MCF 10A (cell line): ENCODE data around the gene AP4S1. TPM values are rescaled to one million over a fixed set of nuclear protein-coding genes. Genes with fewer than 3 reads are reported as not detected.
"Not testable (repeated sequence)": the region's sequence is repeated elsewhere in the genome, so short reads cannot be mapped to it uniquely, and the experiment has no call there.

Experiments used
- BruUV-seq: library from RNA; stranded (reverse); fragments of 400-500 nt; replicated peaks from 2 replicates; lab custom pipeline; 2021; lab: Mats Ljungman, UMichigan
- CTCF ChIA-PET: fragments of 300-600 bp; sonication (Branson Sonifier 250); formaldehyde crosslinking; extraction: SDS; loops from one replicate; lab custom pipeline; 2021; ENCODE audit warnings: antibody characterized with exemption, inconsistent platforms; lab: Yijun Ruan, JAX
- POLR2A ChIA-PET: fragments of 300-600, 350-650 bp; sonication (Branson Sonifier 250); formaldehyde crosslinking; extraction: SDS; loops from one replicate; lab custom pipeline; 2020; ENCODE audit warnings: antibody characterized with exemption, inconsistent platforms; lab: Yijun Ruan, JAX
- DNase-seq: peaks from one replicate; pipeline ENCODE4 v3.0.0-alpha.2; 2018; ENCODE audit not compliant: unreplicated experiment
- H3K27ac Mint-ChIP-seq: one replicate; pipeline ENCODE4 v1.8.0; 2022; ENCODE audit warnings: mild to moderate bottlenecking, low read depth, mixed read lengths; ENCODE audit not compliant: unreplicated experiment
- H3K27me3 Mint-ChIP-seq: one replicate; pipeline ENCODE4 v1.8.0; 2022; ENCODE audit warnings: mixed read lengths; ENCODE audit not compliant: insufficient read depth, unreplicated experiment
- H3K36me3 Mint-ChIP-seq: one replicate; pipeline ENCODE4 v1.8.0; 2022; ENCODE audit warnings: mild to moderate bottlenecking, moderate library complexity, mixed read lengths; ENCODE audit not compliant: insufficient read depth, unreplicated experiment
- H3K4me1 Mint-ChIP-seq: one replicate; pipeline ENCODE4 v1.8.0; 2022; ENCODE audit warnings: mixed read lengths; ENCODE audit not compliant: insufficient read depth, unreplicated experiment
- H3K4me3 Mint-ChIP-seq: one replicate; pipeline ENCODE4 v1.8.0; 2022; ENCODE audit warnings: mild to moderate bottlenecking, moderate library complexity, mixed read lengths; ENCODE audit not compliant: unreplicated experiment
- H3K9me3 Mint-ChIP-seq: one replicate; pipeline ENCODE4 v1.8.0; 2022; ENCODE audit warnings: mixed read lengths; ENCODE audit not compliant: unreplicated experiment
- intact Hi-C: fragments of 100-400 bp; cut with micrococcal nuclease; formaldehyde crosslinking; loops from 2 replicates; pipeline ENCODE4 v1.14.1; 2022
- total RNA-seq: library from RNA; stranded (reverse); gene quantifications from 2 replicates; pipeline ENCODE4 v1.2.3, GENCODE V29; 2022
- TF ChIP-seq, protein P1 (sequence below): fragments of 200-600 bp; IDR thresholded peaks from one replicate; pipeline ENCODE4 v1.8.0; 2022; ENCODE audit warnings: antibody characterized with exemption, mild to moderate bottlenecking; ENCODE audit not compliant: unreplicated experiment

Gene AP4S1
- total RNA-seq, 1 experiment from 2014 or later: 13.4 TPM

DNA sequence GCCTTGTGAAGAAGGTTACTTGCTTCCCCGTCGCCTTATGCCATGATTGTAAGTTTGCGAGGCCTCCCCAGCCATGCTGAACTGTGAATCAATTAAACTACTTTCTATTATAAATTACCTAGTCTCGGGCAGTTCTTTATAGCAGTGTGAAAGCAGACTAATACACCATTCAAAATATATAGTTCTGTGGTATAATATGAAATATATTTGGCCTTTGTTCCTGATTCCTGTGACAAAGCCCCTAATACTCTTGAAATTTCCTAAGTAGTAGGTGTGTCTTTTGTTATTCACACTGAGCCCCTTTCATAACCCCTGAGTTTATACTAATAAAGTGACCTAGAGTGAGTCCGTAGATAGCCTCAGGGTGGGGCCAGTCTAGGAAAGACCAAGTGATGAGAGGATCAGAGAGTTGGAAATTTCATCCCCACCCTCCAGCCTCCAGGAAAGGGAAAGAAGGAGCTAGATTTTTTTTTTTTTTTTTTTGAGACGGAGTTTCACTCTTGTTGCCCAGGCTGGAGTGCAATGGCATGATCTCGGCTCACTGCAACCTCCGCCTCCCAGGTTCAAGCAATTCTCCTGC is 20.1 kb downstream of the AP4S1 start:
- TF ChIP-seq, protein P1, sequence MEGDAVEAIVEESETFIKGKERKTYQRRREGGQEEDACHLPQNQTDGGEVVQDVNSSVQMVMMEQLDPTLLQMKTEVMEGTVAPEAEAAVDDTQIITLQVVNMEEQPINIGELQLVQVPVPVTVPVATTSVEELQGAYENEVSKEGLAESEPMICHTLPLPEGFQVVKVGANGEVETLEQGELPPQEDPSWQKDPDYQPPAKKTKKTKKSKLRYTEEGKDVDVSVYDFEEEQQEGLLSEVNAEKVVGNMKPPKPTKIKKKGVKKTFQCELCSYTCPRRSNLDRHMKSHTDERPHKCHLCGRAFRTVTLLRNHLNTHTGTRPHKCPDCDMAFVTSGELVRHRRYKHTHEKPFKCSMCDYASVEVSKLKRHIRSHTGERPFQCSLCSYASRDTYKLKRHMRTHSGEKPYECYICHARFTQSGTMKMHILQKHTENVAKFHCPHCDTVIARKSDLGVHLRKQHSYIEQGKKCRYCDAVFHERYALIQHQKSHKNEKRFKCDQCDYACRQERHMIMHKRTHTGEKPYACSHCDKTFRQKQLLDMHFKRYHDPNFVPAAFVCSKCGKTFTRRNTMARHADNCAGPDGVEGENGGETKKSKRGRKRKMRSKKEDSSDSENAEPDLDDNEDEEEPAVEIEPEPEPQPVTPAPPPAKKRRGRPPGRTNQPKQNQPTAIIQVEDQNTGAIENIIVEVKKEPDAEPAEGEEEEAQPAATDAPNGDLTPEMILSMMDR: no peak
- POLR2A ChIA-PET: no interaction called here
- BruUV-seq: no TSS peak
- intact Hi-C loops: no loop called here
- Mint-ChIP-seq H3K36me3 (peaks cover 6% of the 10 kb centered on the region), H3K4me3 (no peak overlapping the region), H3K27me3 (no peaks in the 10 kb centered on the region), H3K4me1 (peaks cover 11% of the 10 kb centered on the region), H3K27ac (no peak overlapping the region), H3K9me3 (no peaks in the 10 kb centered on the region)
- CTCF ChIA-PET: no interaction called here
- no peak for DNase-seq

DNA sequence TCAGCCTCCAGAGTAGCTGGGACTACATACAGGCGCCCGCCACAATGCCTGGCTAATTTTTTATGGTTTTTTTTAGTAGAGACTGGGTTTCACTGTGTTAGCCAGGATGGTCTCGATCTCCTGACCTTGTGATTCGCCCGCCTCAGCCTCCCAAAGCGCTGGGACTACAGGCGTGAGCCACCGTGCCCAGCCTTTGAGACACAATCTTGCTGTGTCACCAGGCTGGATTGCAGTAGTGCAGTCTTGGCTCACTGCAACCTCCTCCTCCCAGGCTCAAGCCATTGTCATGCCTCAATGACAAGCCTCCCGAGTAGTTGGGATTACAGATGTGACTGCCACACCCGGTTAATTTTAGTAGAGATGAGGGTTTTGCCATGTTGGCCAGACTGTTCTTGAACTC is 22.1 kb downstream of the AP4S1 start:
- Mint-ChIP-seq H3K27ac (no peak overlapping the region), H3K4me1 (peaks cover 11% of the 10 kb centered on the region), H3K36me3 (peaks cover 6% of the 10 kb centered on the region), H3K9me3 (no peaks in the 10 kb centered on the region), H3K27me3 (no peaks in the 10 kb centered on the region), H3K4me3 (no peak overlapping the region)
- intact Hi-C loops: no loop called here
- no TSS peak for BruUV-seq
- TF ChIP-seq, protein P1: no peak
- ChIA-PET POLR2A (interaction anchor here (0.6 to 1.6 kb wide), 6 partner anchors 10 to 21 kb away, joined by 3 to 5 read pairs (median 4); partner anchors contain the start of gene STRN3), CTCF (no interaction called here)
- no peak for DNase-seq

DNA sequence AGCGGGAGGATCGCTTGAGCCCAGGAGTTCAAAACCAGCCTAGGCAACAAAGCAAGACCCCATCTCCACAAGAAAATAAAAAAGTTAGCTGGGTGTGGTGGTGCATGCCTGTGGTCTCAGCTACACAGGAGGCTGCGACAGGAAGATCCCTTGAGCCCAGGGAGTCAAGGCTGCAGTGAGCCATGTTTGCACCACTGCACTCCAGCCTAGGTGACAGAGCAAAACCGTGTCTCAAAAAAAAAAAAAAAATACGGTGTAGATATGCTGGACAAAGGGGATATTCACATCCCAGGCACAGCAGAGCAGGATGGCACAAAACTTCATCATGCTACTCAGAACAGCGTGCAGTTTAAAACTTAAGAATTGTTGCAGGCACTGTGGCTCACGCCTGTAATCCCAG is 25.6 kb downstream of the AP4S1 start:
- intact Hi-C loops: no loop called here
- H3K9me3 Mint-ChIP-seq: no peaks in the 10 kb centered on the region
- no TSS peak for BruUV-seq
- H3K4me1 Mint-ChIP-seq: peaks cover 6% of the 10 kb centered on the region
- DNase-seq: no peak
- TF ChIP-seq, protein P1: no peak
- no peaks in the 10 kb centered on the region for H3K27me3 Mint-ChIP-seq
- no peak overlapping the region for H3K4me3 Mint-ChIP-seq
- ChIA-PET CTCF (no interaction called here), POLR2A (no interaction called here)
- no peak overlapping the region for H3K27ac Mint-ChIP-seq
- peaks cover 6% of the 10 kb centered on the region for H3K36me3 Mint-ChIP-seq

DNA sequence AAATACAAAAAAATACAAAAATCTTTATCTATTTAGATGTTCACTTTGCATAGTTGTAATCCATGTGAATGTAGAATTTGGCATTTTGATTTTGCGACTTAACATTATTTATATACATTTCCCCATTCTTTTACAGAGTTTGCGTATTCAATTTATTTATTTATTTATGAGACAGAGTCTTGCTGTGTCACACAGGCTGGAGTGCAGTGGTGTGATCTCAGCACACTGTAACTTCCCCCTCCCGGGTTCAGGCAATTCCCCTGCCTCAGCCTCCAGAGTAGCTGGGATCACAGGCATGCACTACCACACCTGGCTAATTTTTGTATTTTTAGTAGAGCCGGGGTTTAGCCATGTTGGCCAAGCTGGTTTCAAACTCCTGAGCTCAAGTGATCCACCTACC is 26.1 kb downstream of the AP4S1 start:
- no peaks in the 10 kb centered on the region for H3K9me3 Mint-ChIP-seq
- TF ChIP-seq, protein P1: no peak
- CTCF ChIA-PET: no interaction called here
- POLR2A ChIA-PET: no interaction called here
- H3K27me3 Mint-ChIP-seq: no peaks in the 10 kb centered on the region
- H3K36me3 Mint-ChIP-seq: peaks cover 6% of the 10 kb centered on the region
- intact Hi-C loops: no loop called here
- H3K4me3 Mint-ChIP-seq: no peak overlapping the region
- BruUV-seq: no TSS peak
- no peak overlapping the region for H3K27ac Mint-ChIP-seq
- peaks cover 6% of the 10 kb centered on the region for H3K4me1 Mint-ChIP-seq
- DNase-seq: no peak

DNA sequence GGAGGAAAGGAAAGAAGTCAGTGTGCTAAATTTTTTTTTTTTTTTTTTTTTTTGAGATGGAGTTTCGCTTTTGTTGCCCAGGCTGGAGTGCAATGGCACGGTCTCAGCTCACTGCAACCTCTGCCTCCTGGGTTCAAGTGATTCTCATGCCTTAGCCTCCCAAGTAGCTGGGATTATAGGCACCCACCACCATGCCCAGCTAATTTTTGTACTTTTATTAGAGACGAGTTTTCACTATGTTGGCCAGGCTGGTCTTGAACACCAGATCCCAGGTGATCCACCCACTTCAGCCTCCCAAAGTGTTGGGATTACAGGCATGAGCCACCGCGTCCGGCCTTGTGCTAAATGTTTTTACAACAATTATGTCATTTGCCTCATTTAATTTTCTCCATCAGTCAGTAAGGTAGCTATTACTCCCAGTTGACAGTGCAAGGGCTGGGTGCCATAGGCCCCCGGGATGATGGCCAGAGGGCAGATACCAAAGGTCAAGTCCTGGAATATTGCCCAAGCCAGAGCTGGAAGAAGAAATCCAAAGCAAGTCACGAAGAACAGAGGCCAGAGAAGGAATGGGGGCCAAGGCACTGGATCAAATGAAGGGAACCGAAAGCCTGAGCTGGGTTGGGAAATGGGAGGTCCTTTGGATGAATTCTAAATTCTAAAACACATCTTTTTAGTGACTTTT is 27.6 kb downstream of the AP4S1 start:
- H3K27me3 Mint-ChIP-seq, H3K36me3 Mint-ChIP-seq, intact Hi-C loops, H3K4me3 Mint-ChIP-seq, BruUV-seq, DNase-seq, H3K27ac Mint-ChIP-seq, H3K9me3 Mint-ChIP-seq: not testable (repeated sequence)
- ChIA-PET POLR2A (interaction anchor here (0.6 to 8.9 kb wide), 3 partner anchors 10 to 1156 kb away, joined by 4 to 128 read pairs (median 4); partner anchors contain the start of genes AP4S1 and STRN3), CTCF (interaction anchor here (0.5 to 0.6 kb wide), 3 partner anchors 24 to 49 kb away, joined by 3 read pairs; partner anchors contain the start of gene AP4S1)
- peaks cover 15% of the 10 kb centered on the region for H3K4me1 Mint-ChIP-seq
